Muscle layer of duodenum (tissue), 2 donors: ENCODE data around the gene CREB5.

Experiments used
- H3K27ac ChIP-seq: one replicate; pipeline ENCODE4 v1.7.0; 2013; ENCODE audit warnings: mild to moderate bottlenecking, low read length
- H3K27me3 ChIP-seq: one replicate; pipeline ENCODE4 v1.7.0; 2013; ENCODE audit warnings: low read depth, mild to moderate bottlenecking, control low read depth, low read length
- H3K36me3 ChIP-seq, 2 donors: one replicate each; pipeline ENCODE4 v1.7.0; 2013; ENCODE audit warnings: low read length in 2 of 2, control low read depth in 1 of 2, mild to moderate bottlenecking in 1 of 2; ENCODE audit not compliant: insufficient read depth in 2 of 2, control insufficient read depth in 1 of 2
- H3K4me1 ChIP-seq, 2 donors: one replicate each; pipeline ENCODE4 v1.7.0; 2013; ENCODE audit warnings: low read length in 2 of 2, mild to moderate bottlenecking in 2 of 2, control low read depth in 1 of 2, moderate library complexity in 1 of 2; ENCODE audit not compliant: insufficient read depth in 2 of 2, control insufficient read depth in 1 of 2
- H3K4me3 ChIP-seq, 2 donors: one replicate each; pipeline ENCODE4 v1.7.0; 2013; ENCODE audit warnings: low read length in 2 of 2, low read depth in 1 of 2, mild to moderate bottlenecking in 1 of 2
- H3K9me3 ChIP-seq, 2 donors: one replicate each; pipeline ENCODE4 v1.7.0; 2013; ENCODE audit warnings: low read length in 2 of 2, control low read depth in 1 of 2, mild to moderate bottlenecking in 1 of 2; ENCODE audit not compliant: control insufficient read depth in 1 of 2
- donor health status: healthy.

The CREB5 gene

DNA sequence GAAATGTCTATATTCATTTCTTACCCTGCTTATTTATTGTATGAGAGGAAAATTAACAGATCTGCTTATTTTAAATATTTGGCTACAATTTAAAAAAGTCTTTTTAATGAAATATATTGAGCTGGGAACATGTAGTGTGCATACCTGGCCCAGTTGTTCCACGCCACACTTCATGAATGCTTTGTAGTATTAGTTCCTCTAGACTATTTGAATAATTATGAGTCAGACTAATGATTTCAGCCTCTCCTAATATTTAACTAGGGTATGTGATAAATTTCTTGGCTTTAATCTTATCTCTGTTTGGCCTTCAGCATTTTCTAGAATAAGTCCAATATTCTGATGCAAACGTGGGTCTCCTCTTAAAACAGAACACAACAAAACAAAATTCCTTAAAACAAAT lies 226.6 kb downstream of the CREB5 start:
- H3K9me3 ChIP-seq = no peaks in the 10 kb centered on the region
- H3K4me3 ChIP-seq = no peak overlapping the region
- H3K27ac ChIP-seq = no peak overlapping the region
- H3K27me3 ChIP-seq = no peaks in the 10 kb centered on the region
- no peaks in the 10 kb centered on the region for H3K36me3 ChIP-seq
- H3K4me1 ChIP-seq = peaks cover 0 to 15% of the 10 kb centered on the region in 2 donors

DNA sequence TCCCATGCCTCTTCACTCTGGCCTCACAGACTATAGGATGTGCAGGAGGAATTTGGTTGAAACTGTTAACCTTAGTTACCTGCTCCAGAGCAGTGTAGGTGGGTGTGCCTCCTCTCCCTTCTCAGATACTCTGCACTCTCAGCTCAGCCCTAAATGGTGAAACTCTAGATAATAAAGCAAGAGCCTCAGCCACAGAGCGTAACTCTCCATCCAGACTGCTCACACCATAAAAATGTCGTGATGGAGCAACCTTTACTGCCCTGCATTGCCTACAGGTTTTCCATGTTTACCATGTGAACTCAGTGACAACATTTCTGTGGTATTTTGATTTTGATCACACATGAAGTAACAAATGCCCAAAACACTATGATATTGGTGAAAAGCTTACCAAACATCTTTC lies 227.7 kb downstream of the CREB5 start:
- no peak overlapping the region for H3K4me3 ChIP-seq
- no peaks in the 10 kb centered on the region for H3K9me3 ChIP-seq
- no peaks in the 10 kb centered on the region for H3K36me3 ChIP-seq
- no peak overlapping the region for H3K27ac ChIP-seq
- H3K27me3 ChIP-seq = no peaks in the 10 kb centered on the region
- H3K4me1 ChIP-seq = peaks cover 0 to 15% of the 10 kb centered on the region in 2 donors

DNA sequence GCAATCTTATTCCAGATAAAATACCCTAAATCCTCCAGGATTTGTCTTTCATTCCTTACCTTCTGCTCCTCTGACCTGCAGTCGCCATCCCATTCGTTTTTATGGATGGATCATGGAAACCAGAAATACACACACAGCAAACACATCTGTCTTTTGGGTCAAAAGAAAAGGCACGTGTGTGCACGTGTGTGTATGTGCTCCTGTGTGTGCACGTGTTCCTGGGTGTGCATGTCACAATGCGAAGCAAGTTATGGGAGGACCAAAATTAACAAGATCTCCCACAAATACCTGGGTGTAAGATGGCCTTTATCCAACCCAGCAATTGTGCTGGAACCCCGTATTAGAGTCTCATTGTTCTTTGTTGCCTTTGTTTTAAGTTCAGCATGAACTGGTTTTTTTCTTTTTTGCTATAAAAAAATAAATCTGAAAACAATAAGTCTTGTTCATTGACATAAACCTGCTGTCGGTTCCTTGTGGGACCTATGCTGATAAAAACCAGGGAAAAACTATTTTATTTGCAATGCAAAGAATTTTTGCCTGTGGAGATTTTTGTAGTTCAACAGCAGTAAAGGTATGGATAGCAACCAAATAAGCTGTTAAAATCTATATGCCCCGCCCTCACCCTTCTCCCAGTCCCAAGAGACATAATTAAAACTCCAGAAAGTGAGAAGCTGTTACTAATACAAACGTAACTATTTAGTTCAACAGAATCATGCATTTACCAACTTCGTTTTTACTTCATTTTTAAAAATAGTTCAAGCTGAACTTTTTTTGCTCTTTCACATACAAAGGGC lies 229.6 kb downstream of the CREB5 start:
- no peaks in the 10 kb centered on the region for H3K27me3 ChIP-seq
- H3K27ac ChIP-seq = no peak overlapping the region
- H3K9me3 ChIP-seq = no peaks in the 10 kb centered on the region
- no peaks in the 10 kb centered on the region for H3K36me3 ChIP-seq
- peaks cover 0 to 19% of the 10 kb centered on the region in 2 donors for H3K4me1 ChIP-seq
- no peak overlapping the region for H3K4me3 ChIP-seq

DNA sequence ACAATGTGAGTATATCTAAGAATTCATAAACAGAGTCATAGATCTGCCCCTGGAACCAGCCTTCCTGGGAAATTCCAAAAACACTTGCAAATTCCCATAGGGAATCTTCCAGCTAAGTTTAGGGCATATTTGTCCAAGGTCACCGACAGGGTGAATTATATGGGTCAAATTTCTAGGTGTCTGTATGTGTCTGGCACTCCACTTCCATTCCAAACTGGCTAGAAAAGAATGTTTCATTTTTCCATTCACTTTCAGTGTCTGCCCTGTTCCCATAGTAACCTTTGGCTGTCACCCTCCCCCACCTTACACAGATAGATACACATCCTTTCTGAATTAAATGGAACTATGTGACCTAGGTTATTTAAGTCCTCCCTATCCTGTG lies 230.9 kb downstream of the CREB5 start:
- Histone ChIP-seq H3K27me3 (no peaks in the 10 kb centered on the region), H3K27ac (no peak overlapping the region), H3K4me1 (peaks cover 0 to 22% of the 10 kb centered on the region in 2 donors), H3K9me3 (no peaks in the 10 kb centered on the region), H3K4me3 (no peak overlapping the region), H3K36me3 (no peaks in the 10 kb centered on the region)

DNA sequence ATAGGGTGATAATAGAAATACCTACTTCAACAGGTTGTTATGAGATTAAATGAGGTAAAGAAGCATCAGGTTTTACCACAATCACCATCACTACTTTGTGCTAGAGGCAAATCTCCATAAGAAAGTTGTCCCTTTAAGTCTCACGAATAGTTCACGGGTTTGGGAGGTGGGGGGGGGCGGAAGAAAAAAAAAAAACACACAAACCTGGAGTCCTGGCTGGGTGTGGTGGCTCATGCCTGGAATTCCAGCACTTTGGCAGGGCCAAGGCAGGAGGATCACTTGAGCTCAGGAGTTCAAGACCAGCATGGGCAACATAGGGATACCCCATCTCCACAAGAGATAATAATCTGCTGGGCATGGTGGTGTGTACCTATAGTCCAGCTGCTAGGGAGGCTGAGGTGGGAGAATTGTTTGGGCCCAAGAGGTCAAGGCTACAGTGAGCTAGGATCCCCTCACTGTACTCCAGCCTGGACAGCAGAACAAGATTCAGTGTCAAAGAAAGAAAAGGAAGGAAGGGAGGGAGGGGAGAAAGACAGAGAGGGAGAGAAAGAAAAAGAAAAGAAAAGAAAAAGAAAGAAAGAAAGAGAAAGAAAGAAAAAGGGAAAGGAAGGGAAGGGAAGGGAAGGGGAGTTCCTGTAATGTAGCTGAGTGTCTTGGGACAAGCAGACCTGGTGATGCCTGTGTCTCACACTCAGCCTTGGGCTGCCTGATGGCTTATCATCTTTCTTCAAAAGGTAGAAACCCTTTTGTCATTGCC lies 231.4 kb downstream of the CREB5 start:
- Histone ChIP-seq H3K4me1 (peaks cover 0 to 22% of the 10 kb centered on the region in 2 donors), H3K36me3 (no peaks in the 10 kb centered on the region), H3K27ac (no peak overlapping the region), H3K4me3 (no peak overlapping the region), H3K27me3 (no peaks in the 10 kb centered on the region), H3K9me3 (no peaks in the 10 kb centered on the region)

DNA sequence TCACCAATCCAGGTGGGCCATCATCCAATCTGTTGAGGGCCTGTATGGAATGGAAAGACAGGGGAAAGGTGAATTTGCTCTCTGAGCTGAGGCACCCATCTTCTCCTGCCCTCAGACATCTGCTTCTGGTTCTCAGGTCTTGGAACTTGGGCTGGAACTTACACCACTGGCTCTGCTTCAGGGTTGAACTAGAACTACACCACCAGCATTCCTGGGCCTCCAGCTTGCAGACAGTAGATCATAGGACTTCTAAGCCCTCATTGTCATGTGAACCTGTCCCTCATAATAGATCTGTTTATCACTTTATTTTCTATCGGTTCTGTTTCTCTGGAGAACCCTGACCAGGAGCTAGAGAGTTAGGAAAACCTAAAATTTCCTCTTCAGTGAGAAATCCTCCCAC lies 233.5 kb downstream of the CREB5 start:
- no peaks in the 10 kb centered on the region for H3K27me3 ChIP-seq

DNA sequence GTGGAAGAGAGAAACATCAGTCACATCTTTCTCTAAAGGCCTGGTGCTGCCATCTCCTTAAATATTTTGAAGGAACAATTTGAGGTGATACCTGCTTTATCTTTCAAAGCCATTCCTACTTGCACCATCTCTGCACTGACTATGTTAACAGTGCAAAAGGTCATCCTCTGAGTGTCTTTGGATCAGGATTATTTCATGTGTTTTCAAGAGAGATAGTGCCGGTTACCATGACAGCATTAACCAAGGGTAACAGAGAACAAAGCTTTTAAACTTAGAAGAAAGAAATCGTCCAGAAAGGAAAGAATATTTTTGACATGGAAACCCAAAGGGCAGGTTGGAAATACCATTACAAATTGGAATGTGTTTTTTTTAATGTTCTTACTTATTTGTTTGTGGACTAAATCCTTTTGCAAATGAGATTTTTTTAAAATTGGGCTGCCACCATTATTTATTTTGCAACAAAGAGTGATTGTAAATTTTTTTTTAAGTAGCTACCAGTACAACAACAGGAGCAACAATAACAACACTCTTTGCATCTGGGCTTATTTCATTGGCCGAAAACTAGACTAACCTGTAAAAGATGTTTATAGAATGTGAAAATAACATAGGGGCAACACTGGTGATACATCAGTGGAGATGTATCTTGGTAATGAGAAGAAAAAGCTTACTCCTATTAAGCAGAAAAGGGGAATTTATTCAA lies 234.2 kb downstream of the CREB5 start:
- Histone ChIP-seq H3K27me3 (no peaks in the 10 kb centered on the region), H3K4me1 (peaks cover 0 to 22% of the 10 kb centered on the region in 2 donors), H3K36me3 (no peaks in the 10 kb centered on the region), H3K9me3 (no peaks in the 10 kb centered on the region), H3K4me3 (no peak overlapping the region), H3K27ac (no peak overlapping the region)

More for the DNA sequence above, 233.5 kb downstream of the CREB5 start:
- H3K4me1 ChIP-seq = peaks cover 0 to 22% of the 10 kb centered on the region in 2 donors
- H3K27ac ChIP-seq = no peak overlapping the region
- no peak overlapping the region for H3K4me3 ChIP-seq
- H3K36me3 ChIP-seq = no peaks in the 10 kb centered on the region
- no peaks in the 10 kb centered on the region for H3K9me3 ChIP-seq

DNA sequence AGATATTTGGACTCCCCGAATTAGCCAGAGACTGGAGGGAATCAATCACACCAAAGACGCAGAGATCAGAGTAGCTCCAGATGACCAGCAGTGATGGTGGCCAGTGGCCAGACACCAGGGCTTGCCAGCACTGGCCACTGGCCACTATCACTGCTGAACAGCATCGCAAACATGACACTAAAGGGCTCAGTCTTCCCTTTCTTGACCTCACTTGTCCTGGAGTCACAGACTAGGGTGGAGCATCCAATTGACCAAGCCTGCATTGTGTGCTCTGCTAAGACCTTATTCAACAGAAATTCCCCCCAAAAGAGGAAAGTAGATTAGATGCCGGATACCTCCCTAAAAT lies 234.7 kb downstream of the CREB5 start:
- H3K4me3 ChIP-seq = no peak overlapping the region
- no peak overlapping the region for H3K27ac ChIP-seq
- no peaks in the 10 kb centered on the region for H3K36me3 ChIP-seq
- peaks cover 0 to 21% of the 10 kb centered on the region in 2 donors for H3K4me1 ChIP-seq
- no peaks in the 10 kb centered on the region for H3K27me3 ChIP-seq
- no peaks in the 10 kb centered on the region for H3K9me3 ChIP-seq

DNA sequence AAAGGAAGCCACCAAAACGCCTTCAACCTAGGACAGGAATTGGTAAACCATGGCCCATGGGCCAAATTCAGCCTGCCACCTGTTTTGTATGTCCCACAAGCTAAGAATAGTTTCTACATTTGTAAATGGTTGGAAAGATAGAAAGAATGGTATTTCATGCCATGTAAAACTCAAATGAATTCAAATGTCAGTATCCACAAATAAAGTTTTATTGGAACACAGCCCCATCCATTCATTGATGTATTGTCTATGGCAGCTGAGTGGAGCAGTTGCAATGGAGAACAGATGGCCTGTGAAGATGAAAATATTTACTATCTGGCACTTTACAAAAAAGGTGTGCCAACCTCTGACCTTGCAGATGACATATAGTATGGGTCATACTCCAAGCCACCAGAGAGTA lies 236.9 kb downstream of the CREB5 start:
- no peak overlapping the region for H3K27ac ChIP-seq
- no peaks in the 10 kb centered on the region for H3K36me3 ChIP-seq
- H3K9me3 ChIP-seq = no peaks in the 10 kb centered on the region
- peaks cover 0 to 7% of the 10 kb centered on the region in 2 donors for H3K4me1 ChIP-seq
- no peaks in the 10 kb centered on the region for H3K27me3 ChIP-seq
- no peak overlapping the region for H3K4me3 ChIP-seq

DNA sequence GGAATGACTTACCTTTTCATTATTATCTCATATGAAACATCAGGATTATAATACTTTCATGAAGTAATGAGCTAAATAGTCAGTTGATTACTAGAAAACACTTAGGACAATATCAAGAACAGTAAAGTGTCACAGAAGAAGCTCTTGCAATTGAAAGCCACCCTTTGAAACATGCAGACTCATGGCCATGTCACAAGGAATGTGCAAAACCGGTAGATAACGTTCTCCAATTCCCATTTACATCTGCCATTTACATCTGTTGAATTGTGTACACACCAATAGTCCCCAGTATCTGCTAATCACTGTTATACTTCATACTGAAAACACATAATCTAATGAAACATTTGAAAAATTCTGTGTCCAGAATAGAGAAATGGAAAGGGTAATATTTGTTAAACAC lies 237.5 kb downstream of the CREB5 start:
- no peak overlapping the region for H3K27ac ChIP-seq
- H3K9me3 ChIP-seq = no peaks in the 10 kb centered on the region
- H3K4me3 ChIP-seq = no peak overlapping the region
- peaks cover 0 to 7% of the 10 kb centered on the region in 2 donors for H3K4me1 ChIP-seq
- H3K36me3 ChIP-seq = no peaks in the 10 kb centered on the region
- no peaks in the 10 kb centered on the region for H3K27me3 ChIP-seq

DNA sequence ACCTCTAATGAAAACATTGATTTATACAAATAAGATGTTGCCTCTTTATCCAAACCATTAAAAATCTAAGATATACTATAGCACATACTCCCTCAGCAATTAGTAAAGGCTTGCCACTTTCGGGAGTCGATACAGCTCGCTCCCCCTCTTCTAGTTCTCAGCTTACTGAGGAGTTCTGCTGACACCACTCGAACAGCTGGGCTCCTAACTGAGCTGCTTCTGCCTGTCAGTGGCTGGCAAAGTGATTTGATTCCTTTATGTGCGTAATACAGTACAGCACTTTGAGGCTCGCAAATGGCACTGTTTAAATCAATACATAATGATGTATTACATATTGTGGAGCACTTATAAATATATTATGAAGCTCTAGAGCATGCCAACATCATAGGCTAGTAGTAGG lies 241.8 kb downstream of the CREB5 start:
- Histone ChIP-seq H3K27me3 (no peaks in the 10 kb centered on the region), H3K4me1 (no peaks in the 10 kb centered on the region), H3K27ac (no peak overlapping the region), H3K36me3 (no peaks in the 10 kb centered on the region), H3K4me3 (no peak overlapping the region), H3K9me3 (no peaks in the 10 kb centered on the region)
